Activated CD4-positive, CD25-positive, alpha-beta regulatory T cell (primary cell): ENCODE measurements around the gene ACTN1.

Source experiments
- DNase-seq, 4 experiments: peaks; one replicate each; lab custom pipeline; 2025; lab: John Stamatoyannopoulos, UW

Gene ACTN1

DNA sequence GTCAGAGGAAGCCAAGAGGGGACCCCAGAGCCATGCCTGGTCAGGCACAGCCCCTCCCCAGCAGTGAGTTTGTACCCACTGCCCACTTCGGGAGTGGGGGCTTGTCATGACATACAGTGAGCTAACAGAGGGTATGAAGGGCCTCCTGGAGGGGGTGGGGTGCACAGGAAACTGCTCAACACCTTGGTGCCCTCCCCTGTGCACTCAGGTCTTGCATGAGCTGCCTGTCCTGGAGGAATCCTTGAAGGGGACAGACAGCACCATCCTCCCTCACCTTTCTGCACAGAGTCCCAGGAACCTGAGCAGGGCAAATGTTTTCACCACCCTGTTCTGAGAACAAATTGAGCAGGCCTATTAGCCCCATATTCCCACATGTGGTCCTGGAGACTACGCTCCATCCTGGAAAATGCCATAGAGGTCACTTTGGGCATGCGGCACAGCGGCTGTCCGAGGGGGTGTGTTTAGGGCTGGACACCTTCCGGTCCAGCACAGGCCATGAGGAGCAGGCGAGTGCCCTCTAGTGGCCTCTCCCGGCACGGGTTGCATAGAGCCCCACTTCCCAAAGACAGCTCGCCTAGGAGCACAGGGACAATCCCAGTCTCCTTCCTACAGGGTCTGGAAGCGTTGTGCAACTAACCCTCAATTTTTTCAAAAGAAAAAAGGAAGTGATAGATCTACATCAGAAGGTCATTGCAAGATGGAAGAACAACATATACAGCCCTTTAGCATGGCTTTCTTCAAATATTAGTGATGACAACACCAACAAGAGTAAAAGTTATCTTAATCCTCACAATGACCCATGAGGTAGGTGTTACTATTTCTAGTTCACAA lies 154.4 kb downstream of the ACTN1 start:
- peak in 2 of 4 experiments; percentile 17 to 35 for DNase-seq

GRCh38 chr14:68824207-68824516 lies 154.9 kb downstream of the ACTN1 start:
- DNase-seq: no peak
